SK-N-SH (cell line): ENCODE data around the gene CALCOCO2. TPM values are rescaled to one million over a fixed set of nuclear protein-coding genes. Genes with fewer than 3 reads are reported as not detected.

ENCODE experiments used
- CTCF ChIA-PET: fragments of 300-600, 350-600 bp; formaldehyde crosslinking; extraction: SDS; loops from one replicate; lab custom pipeline; 2021; lab: Yijun Ruan, JAX
- POLR2A ChIA-PET: fragments of 350-600 bp; sonication (Branson Sonifier 250); formaldehyde crosslinking; extraction: SDS; loops from one replicate; lab custom pipeline; 2020; ENCODE audit warnings: antibody characterized with exemption, inconsistent platforms; lab: Yijun Ruan, JAX
- DNase-seq: peaks from one replicate; pipeline ENCODE4 v3.0.0; 2012
- H2AFZ ChIP-seq: fragments of 200-600 bp; sonication (generic); 2 replicates; pipeline ENCODE4 v1.8.1; 2016; ENCODE audit warnings: antibody characterized with exemption, mild to moderate bottlenecking, low read depth
- H3F3A ChIP-seq: fragments of 200-600 bp; sonication (generic); replicated peaks from 2 replicates; pipeline ENCODE3; 2016; ENCODE audit warnings: antibody characterized with exemption, mild to moderate bottlenecking; ENCODE audit not compliant: insufficient read depth
- H3K27ac ChIP-seq, 2 experiments: fragments of 200-500 bp in 1 of 2; fragments of 200-600 bp in 1 of 2; sonication (Bioruptor generic) in 1 of 2; sonication (generic), shearing (Covaris generic) in 1 of 2; 2 replicates each; pipeline versions ENCODE4 v1.5.1 to v1.6.1; 2014 to 2016; ENCODE audit warnings: low read depth in 2 of 2, inconsistent platforms in 1 of 2, low read length in 1 of 2, mild to moderate bottlenecking in 1 of 2, mixed read lengths in 1 of 2
- H3K27me3 ChIP-seq: fragments of 200-600 bp; sonication (generic), shearing (Covaris generic); 2 replicates; pipeline ENCODE4 v1.6.1; 2016; ENCODE audit warnings: mixed run types; ENCODE audit not compliant: insufficient read depth
- H3K36me3 ChIP-seq, 2 experiments: fragments of 200-500 bp in 1 of 2; fragments of 200-600 bp in 1 of 2; sonication (Bioruptor generic) in 1 of 2; sonication (generic) in 1 of 2; replicated peaks in 1 of 2; 2 replicates each; pipeline versions ENCODE3 to v1.5.1; 2014 to 2016; ENCODE audit warnings: low read length in 1 of 2, mild to moderate bottlenecking in 1 of 2; ENCODE audit not compliant: insufficient read depth in 2 of 2, control insufficient read depth in 1 of 2
- H3K4me1 ChIP-seq, 2 experiments: fragments of 200-500 bp in 1 of 2; fragments of 200-600 bp in 1 of 2; sonication (Bioruptor generic) in 1 of 2; sonication (generic), shearing (Covaris generic) in 1 of 2; 2 replicates each; pipeline versions ENCODE4 v1.5.1 to v1.6.1; 2014 to 2016; ENCODE audit warnings: low read depth in 1 of 2, low read length in 1 of 2, mixed run types in 1 of 2; ENCODE audit not compliant: insufficient read depth in 2 of 2, control insufficient read depth in 1 of 2
- H3K4me2 ChIP-seq: fragments of 200-600 bp; sonication (generic), shearing (Covaris generic); 2 replicates; pipeline ENCODE4 v1.6.1; 2017; ENCODE audit warnings: mixed run types
- H3K4me3 ChIP-seq, 2 experiments: fragments of 200-500 bp in 1 of 2; fragments of 200-600 bp in 1 of 2; sonication (Bioruptor generic) in 1 of 2; sonication (generic), shearing (Covaris generic) in 1 of 2; 2 replicates each; pipeline versions ENCODE4 v1.5.1 to v1.8.1; 2014 to 2016; ENCODE audit warnings: low read depth in 2 of 2, inconsistent platforms in 1 of 2, low read length in 1 of 2, mild to moderate bottlenecking in 1 of 2, mixed read lengths in 1 of 2, moderate library complexity in 1 of 2
- H3K79me2 ChIP-seq: fragments of 200-600 bp; sonication (generic); 2 replicates; pipeline ENCODE4 v1.8.1; 2017; ENCODE audit warnings: mild to moderate bottlenecking; ENCODE audit not compliant: insufficient read depth
- H3K9ac ChIP-seq: fragments of 200-600 bp; sonication (generic); 2 replicates; pipeline ENCODE4 v1.6.1; 2017; ENCODE audit warnings: mixed run types
- H3K9me2 ChIP-seq: fragments of 200-600 bp; sonication (generic); 2 replicates; pipeline ENCODE4 v1.6.1; 2017; ENCODE audit warnings: mixed run types
- H3K9me3 ChIP-seq: fragments of 200-600 bp; sonication (generic); 2 replicates; pipeline ENCODE4 v1.6.1; 2017; ENCODE audit warnings: mixed run types, mild to moderate bottlenecking, moderate library complexity
- H4K20me1 ChIP-seq: fragments of 200-600 bp; sonication (generic); 2 replicates; pipeline ENCODE4 v1.6.1; 2017; ENCODE audit warnings: mild to moderate bottlenecking, mixed run types; ENCODE audit not compliant: insufficient read depth
- CHD2 ChIP-seq: fragments of 150-350 bp; IDR thresholded peaks from 2 replicates; pipeline ENCODE4 v1.6.1; 2018; ENCODE audit warnings: low read length; ENCODE audit not compliant: partially characterized antibody
- ELF1 ChIP-seq: IDR thresholded peaks from 2 replicates; pipeline ENCODE4 v1.4.0; 2012
- EP300 ChIP-seq, 2 experiments: IDR thresholded peaks; 2 replicates each; pipeline versions ENCODE4 v1.4.0 to v1.6.1; 2012; ENCODE audit warnings: borderline replicate concordance in 1 of 2, low read depth in 1 of 2, low read length in 1 of 2
- FOSL2 ChIP-seq: IDR thresholded peaks from 2 replicates; pipeline ENCODE4 v1.4.0; 2012; ENCODE audit warnings: low read depth, mild to moderate bottlenecking, moderate library complexity, borderline replicate concordance
- GABPA ChIP-seq: IDR thresholded peaks from 2 replicates; pipeline ENCODE4 v1.4.0; 2012; ENCODE audit warnings: low read depth, mild to moderate bottlenecking
- MXI1 ChIP-seq: IDR thresholded peaks from 2 replicates; pipeline ENCODE4 v1.6.1; 2012; ENCODE audit warnings: mild to moderate bottlenecking, low read depth, low read length, improper control_type of control experiment
- PBX3 ChIP-seq: IDR thresholded peaks from 2 replicates; pipeline ENCODE4; 2012
- RAD21 ChIP-seq: IDR thresholded peaks from 2 replicates; pipeline ENCODE4 v1.6.1; 2012; ENCODE audit warnings: mild to moderate bottlenecking, low read length
- RFX5 ChIP-seq: IDR thresholded peaks from 2 replicates; pipeline ENCODE4 v1.6.1; 2012; ENCODE audit warnings: mild to moderate bottlenecking, improper control_type of control experiment, low read length
- RXRA ChIP-seq: IDR thresholded peaks from 2 replicates; pipeline ENCODE4 v1.4.0; 2012; ENCODE audit warnings: low read depth, mild to moderate bottlenecking, borderline replicate concordance
- TCF12 ChIP-seq: IDR thresholded peaks from 2 replicates; pipeline ENCODE4 v1.4.0; 2012
- USF2 ChIP-seq: fragments of 150-350 bp; IDR thresholded peaks from 2 replicates; pipeline ENCODE4 v1.6.1; 2017; ENCODE audit warnings: antibody characterized with exemption, low read length, low read depth, borderline replicate concordance
- ZBTB33 ChIP-seq: IDR thresholded peaks from 2 replicates; pipeline ENCODE4 v1.4.0; 2012; ENCODE audit warnings: low read depth, borderline replicate concordance
- WGBS: methylation state at CpG from one replicate; pipeline ENCODE4 v1.1.6; 2017; ENCODE audit warnings: low lambda C conversion rate; 5-methylcytosine and 5-hydroxymethylcytosine counted together
- polyA plus RNA-seq, 3 experiments: library from polyadenylated mRNA; depleted of rRNA; stranded (reverse); fragments of >200 nt; gene quantifications; 2 replicates each; pipeline ENCODE4 v1.2.3, GENCODE V29; 2012

The CALCOCO2 gene
- polyA plus RNA-seq, 1 of the 3 experiments (the other 2 are of a cell fraction), result 49.9 TPM

- TF ChIP-seq USF2, result no peak
- peak; percentile 40; the same call in 1 of the 2 replicates for TF ChIP-seq TCF12
- peak; percentile 63; the same call in 1 of the 2 replicates for TF ChIP-seq MXI1
- TF ChIP-seq, all 33 proteins: peak for 14
Measured at GRCh38 chr17:48908047-48908843, 77.4 kb downstream of the CALCOCO2 start, which contains the start of gene UBE2Z (continued).

GRCh38 chr17:48908853-48909394 lies 78.1 kb downstream of the CALCOCO2 start:
- H3K79me2 ChIP-seq, result peaks cover 66% of the 10 kb centered on the region
- peak overlapping the region; percentile 86 to 94 for H3K27ac ChIP-seq
- peaks cover 49% of the 10 kb centered on the region for H4K20me1 ChIP-seq
- 2% methylated on average over 36 of the region's 36 CpGs for WGBS
- ChIA-PET CTCF (interaction anchor here (0.6 to 3.4 kb wide), 7 partner anchors 10 to 124 kb away, joined by 3 to 20 read pairs (median 6); partner anchors contain the start of genes ATP5MC1 and SNF8), POLR2A (interaction anchor here (1.5 to 2.4 kb wide), 2 partner anchors 16 to 19 kb away, joined by 3 to 36 read pairs; partner anchors contain the start of gene ATP5MC1)
- no peaks in the 10 kb centered on the region for H3K9me2 ChIP-seq
- H3K9me3 ChIP-seq, result no peaks in the 10 kb centered on the region
- no peak overlapping the region for H2AFZ ChIP-seq
- no peak; the same call in 1 of the 2 replicates for TF ChIP-seq MXI1
- no peak for TF ChIP-seq FOSL2
- TF ChIP-seq RAD21, result no peak
- TF ChIP-seq ZBTB33, result no peak
- peak; percentile 66 for TF ChIP-seq CHD2
- peak overlapping the region; percentile 80 for H3K4me2 ChIP-seq
- peak overlapping the region; percentile 91 for H3K9ac ChIP-seq
- no peaks in the 10 kb centered on the region for H3K27me3 ChIP-seq
- peaks cover 17 to 24% of the 10 kb centered on the region in 2 experiments for H3K4me1 ChIP-seq
- H3F3A ChIP-seq, result peaks cover 10% of the 10 kb centered on the region
- peak overlapping the region; percentile 63 to 87 for H3K4me3 ChIP-seq
- H3K36me3 ChIP-seq, result peaks cover 29 to 37% of the 10 kb centered on the region in 2 experiments
- DNase-seq, result peak; percentile 95

- Histone ChIP-seq H3K36me3 (peaks cover 35 to 44% of the 10 kb centered on the region in 2 experiments), H3K9me3 (no peaks in the 10 kb centered on the region), H4K20me1 (peaks cover 58% of the 10 kb centered on the region), H2AFZ (no peak overlapping the region), H3K79me2 (peaks cover 75% of the 10 kb centered on the region), H3K4me1 (peaks cover 17 to 25% of the 10 kb centered on the region in 2 experiments), H3K27ac (peak overlapping the region in 1 of 2 experiments; percentile 94; a peak in 1 of 4 replicates), H3K4me3 (peak overlapping the region; percentile 63 to 87), H3K4me2 (peak overlapping the region; percentile 80), H3F3A (peaks cover 16% of the 10 kb centered on the region), H3K9ac (peak overlapping the region; percentile 91; the same call in 1 of the 2 replicates), H3K9me2 (no peaks in the 10 kb centered on the region), H3K27me3 (no peaks in the 10 kb centered on the region)
- 59% methylated on average over 4 of the region's 4 CpGs for WGBS
- ChIA-PET CTCF (interaction anchor here (1.7 to 3.4 kb wide), 2 partner anchors 25 to 123 kb away, joined by 7 to 20 read pairs; no protein-coding TSS in a partner anchor), POLR2A (interaction anchor here (1.5 kb wide), 1 partner anchor 18 kb away, joined by 3 read pairs; no protein-coding TSS in a partner anchor)
- TF ChIP-seq GABPA (no peak), RFX5 (no peak), PBX3 (no peak), ELF1 (no peak), RXRA (no peak), USF2 (no peak), EP300 (IDR thresholded peaks at IDR 0.05; ENCODE audit: borderline replicate concordance in 1 of 2, low read depth in 1 of 2, low read length in 1 of 2) (no peak)
- no peak for DNase-seq
Measured at GRCh38 chr17:48909783-48910182, 78.9 kb downstream of the CALCOCO2 start.
